Limb (tissue), 2 donors: ENCODE results near the gene KDM5D.

Experiments used
- DNase-seq, 2 donors: peaks; one replicate each; pipeline ENCODE4 v3.0.0-alpha.2; 2016; ENCODE audit errors: extremely low spot score in 2 of 2

KDM5D gene

DNA sequence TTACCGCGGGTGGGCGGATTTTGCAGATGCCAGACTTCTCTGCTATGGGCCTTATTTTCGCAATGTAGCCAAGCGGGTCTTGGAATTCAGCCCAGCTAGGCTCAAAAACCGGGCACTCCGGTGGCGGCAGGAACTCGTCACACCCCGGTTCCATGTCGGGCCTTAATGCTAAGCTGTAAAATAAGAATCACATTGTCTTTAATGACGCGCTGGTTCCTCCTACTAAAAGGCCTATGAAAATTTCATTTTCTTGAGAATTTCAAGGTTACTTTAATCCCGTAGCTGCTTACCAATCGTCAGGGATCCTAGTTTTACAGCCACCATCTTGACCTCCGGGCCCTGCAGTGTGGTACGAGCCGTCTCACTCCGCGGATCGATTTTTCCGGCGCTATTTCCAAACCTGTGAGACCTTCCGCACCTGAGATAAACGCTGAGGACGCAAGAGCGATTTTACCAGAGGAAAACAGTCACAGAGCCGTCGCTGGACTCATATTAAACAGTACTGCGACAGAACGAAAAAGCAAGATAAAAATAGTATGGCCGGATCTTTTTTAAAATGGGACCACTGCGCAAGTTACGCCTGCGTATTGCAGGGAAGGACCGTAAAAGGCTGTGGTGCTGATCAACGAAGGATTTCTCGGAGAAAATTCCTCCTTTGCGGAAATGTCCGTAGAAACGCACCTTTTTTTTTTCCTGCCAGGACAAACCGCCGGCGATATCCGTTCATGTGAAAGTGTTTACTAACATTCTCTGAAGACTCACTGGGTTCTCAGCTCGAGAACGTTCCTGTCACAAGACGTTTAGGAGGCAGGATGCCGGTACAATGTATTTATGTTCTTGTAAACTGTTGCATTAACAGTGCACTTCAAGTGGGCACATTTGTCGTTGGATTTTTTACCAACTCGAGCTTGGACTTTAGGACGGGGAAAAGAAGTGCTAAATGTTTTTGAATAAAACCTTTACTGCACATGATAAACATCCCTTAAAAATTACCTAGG lies at the start of gene KDM5D:
KDM5D (minus strand) TSS at position 346 of the 998 bp plus-strand sequence; CDS start at position 154, 192 bp downstream.
- peak; percentile 53 to 74 for DNase-seq

- no peak for DNase-seq
Measured at GRCh38 chrY:19768375-19768774, 23.8 kb upstream of the KDM5D start.

DNA sequence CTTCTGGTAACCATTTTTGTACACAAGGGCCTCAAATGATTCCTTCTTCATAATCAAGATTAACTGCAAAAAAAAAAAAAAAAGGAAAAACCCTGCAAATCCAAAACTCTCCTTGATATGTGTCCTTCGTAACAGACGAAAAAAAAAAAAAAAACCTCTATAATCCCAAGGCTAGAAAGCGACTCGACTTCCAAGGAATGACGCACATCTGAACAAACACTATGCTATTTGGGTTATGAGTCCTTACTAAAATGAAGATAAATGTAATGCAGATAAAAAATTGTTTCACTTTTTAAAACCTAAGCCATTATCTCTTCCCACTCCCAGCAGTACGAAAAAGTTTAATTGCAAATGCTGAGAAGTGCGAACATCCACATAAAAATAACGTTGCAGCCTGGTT lies 1.2 kb downstream of the KDM5D start:
- no peak for DNase-seq

- no peak for DNase-seq
Measured at GRCh38 chrY:19742153-19742552, 2.4 kb downstream of the KDM5D start.

DNA sequence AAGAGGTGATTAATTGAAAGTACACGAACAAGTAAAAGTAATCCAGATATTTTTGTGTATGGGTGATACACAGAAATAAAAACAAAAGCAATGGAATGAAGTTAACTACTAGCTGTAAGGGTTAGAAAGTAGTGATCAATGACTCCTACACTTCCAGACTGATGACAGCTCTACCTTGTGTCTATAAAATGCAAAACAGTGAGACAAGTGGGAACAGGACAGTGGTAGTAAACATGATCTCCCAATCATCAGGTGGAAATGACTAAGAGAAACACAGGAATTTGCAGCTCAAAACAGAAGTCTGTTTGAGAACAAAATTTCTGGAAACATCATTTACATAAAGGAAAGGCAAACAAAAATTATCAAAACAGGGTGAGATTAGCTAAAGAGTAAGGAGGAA lies 10.1 kb downstream of the KDM5D start:
- DNase-seq, result no peak

- no peak for DNase-seq
Measured at GRCh38 chrY:19717950-19718349, 26.6 kb downstream of the KDM5D start.

DNA sequence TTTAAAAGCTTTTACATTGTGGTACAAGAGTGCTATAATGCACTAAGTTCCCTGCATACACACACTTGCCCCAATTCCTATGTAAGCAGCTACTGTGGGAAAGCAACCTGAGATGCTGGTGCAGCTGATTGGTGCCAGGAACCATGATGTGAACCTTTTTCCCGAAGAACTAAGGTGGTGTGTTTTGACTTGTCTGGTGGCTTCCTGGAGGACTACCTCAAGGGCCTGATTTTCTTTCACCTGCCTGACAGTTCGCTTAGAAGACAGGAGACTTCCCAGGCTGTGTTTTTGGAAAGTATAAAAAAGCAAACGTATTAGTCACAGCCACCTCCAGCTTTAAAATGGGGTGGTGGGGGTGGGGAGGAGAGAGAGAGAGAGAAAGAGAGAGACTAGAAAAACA lies 27.4 kb downstream of the KDM5D start:
- DNase-seq, result no peak

DNA sequence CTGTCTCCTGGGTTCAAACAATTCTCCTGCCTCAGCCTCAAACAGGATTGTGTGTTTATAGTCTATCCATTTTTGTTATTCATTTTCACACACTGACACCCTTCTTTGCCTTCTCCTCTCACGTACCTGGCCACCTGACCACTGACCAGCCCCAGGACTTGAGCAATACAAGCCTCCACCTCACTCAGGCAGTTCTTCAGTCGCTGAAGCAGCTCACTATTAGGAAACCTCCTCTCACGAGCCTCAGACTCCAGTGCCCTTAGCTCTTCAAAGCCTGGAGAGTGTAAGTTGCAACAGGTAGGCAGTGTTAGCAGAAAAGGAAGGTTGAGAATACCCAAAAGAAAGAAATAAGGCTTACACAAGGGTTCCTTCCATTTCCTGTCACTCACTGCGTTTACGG lies 29.3 kb downstream of the KDM5D start:
- DNase-seq, result no peak

DNA sequence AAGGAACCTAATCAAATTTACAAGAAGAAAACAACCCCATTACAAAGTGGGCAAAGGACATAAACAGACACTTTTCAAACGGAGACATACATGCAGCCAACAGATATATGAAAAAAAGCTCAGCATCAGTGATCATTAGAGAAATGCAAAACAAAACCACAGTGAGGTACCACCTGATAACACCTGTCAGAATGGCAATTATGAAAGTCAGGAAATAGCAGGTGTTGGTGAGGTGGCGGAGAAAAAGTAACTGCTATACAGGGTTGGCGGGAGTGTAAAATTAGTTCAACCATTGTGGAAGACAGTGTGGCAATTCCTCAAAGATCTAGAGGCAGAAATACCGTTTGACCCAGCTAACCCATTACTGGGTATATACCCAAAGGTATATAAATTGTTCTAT lies 31.1 kb downstream of the KDM5D start:
- no peak for DNase-seq

- DNase-seq, result no peak
Measured at GRCh38 chrY:19706273-19706672, 38.3 kb downstream of the KDM5D start.

DNA sequence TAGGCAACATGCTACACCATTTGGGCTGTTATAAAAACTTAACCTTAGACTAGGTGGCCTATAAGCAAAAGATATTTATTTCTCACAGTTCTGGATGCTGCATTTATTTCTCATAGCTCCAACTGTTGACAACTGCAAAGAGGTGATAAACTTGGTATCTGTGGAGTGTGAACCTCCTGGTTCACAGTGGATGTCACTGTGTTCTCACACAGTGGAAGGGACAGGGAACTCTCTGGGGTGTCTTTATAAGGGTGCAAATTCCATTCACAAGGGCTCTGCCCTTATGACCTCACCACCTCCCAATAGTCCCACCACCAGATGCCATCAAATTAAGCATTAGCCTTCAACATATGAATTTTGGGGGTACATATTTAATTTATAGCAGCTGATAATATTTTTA lies 46.0 kb downstream of the KDM5D start:
- no peak for DNase-seq

DNA sequence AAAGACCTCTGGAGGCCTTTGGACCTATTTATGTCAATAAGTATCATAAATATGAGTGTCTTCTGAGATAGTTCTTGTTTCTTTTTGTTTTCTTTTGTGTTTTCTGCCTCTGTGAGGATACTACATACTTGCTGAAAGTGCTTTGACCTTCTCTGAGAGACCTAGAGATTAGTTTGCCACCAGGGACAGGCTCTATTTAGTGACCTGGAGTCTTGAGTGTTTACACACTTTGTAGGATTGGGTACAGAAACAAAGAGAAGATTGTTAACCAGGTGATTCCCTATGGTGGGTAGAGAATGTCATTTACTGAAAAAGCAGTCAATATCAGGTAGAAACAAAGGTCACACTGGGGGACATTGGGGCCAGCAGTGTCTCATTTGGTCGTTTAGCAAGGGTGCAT lies 63.7 kb downstream of the KDM5D start:
- no peak for DNase-seq
